GM18517 (cell line): ENCODE measurements around the gene RAB33B.
"Not testable (repeated sequence)": the region's sequence is repeated elsewhere in the genome, so short reads cannot be mapped to it uniquely, and the experiment has no call there.

ENCODE experiments used
- ATAC-seq: cut with Tn5 transposase; IDR thresholded peaks from one replicate; pipeline ENCODE4 v1.9.1; 2021; ENCODE audit warnings: mild to moderate bottlenecking, moderate library complexity; ENCODE audit not compliant: unreplicated experiment

The RAB33B gene

DNA sequence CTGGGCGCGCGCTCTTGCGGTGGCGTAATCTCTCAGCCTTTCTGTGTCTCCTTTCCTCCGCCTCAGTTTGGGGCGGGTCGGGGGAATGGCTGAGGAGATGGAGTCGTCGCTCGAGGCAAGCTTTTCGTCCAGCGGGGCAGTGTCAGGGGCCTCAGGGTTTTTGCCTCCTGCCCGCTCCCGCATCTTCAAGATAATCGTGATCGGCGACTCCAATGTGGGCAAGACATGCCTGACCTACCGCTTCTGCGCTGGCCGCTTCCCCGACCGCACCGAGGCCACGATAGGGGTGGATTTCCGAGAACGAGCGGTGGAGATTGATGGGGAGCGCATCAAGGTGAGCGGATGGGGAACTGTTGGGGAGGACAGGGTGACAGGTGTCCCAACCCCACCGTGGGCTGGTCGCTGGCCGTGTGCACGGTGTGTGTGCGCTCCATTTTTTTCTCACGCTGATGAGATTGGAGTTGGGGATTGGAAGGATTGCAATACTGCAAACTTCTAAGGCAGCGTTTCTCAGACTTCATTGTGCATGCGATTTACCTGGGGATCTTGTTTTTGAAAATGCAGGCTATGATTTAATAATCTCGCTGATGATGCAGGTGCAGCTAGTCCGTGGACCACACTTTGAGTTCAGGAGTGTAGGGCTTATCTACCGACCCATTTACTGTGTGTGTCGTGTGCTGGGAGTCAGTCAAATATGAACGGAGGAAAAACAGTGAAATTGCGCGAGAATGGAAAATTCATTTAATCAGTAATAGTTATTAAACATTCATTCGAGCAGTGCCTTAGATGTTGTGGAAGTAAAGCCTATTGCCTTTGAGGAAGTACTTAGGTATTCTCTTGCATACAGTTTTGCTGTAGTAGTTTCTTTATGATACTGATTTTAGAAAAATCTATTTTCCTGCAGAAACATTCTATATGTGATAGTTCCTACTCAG lies at the start of gene RAB33B:
Gene RAB33B, plus strand, starts transcription at position 11 of the 935 bp plus-strand sequence. Its CDS starts 75 bp downstream, at position 86.
- peak; percentile 5 for ATAC-seq

DNA sequence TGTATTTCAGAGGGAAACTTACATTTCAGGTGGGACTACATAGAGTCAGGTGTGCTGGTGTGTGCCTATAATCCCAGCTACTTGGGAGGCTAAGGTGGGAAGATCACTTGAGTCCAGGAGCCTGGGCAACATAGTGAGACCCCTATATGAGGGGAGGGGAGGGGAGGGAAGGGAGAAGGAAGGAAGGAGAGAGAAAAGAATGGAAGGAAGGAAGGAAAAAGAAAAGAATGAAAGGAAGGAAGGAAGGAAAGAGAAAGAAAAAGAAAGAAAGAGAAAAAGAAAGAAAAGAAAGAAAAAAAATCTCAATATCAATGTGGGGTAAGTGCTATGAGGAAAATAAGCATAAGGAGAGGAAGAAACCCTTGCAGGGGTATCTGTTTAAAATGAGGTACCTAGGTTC lies 43.6 kb upstream of the RAB33B start:
- ATAC-seq, result no peak

DNA sequence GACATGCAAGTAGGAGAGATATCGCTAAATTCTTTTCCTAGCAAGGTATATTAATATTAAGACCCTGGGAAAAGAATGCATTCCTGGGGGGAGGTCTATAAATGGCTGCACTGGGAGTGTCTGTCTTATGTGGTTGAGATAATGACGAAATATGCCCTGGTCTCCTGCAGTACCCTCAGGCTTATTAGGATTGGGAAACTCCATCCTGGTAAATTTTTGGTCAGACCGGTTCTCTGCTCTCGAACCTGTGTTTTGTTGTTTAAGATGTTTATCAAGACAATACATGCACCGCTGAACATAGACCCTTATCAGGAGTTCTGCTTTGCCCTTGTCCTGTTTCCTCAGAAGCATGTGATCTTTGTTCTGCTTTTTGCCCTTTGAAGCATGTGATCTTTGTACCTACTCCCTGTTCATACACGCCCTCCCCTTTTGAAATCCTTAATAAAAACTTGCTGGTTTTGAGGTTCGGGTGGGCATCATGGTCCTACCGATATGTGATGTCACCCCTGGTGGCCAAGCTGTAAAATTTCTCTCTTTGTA lies 39.2 kb upstream of the RAB33B start:
- ATAC-seq, result not testable (repeated sequence)

DNA sequence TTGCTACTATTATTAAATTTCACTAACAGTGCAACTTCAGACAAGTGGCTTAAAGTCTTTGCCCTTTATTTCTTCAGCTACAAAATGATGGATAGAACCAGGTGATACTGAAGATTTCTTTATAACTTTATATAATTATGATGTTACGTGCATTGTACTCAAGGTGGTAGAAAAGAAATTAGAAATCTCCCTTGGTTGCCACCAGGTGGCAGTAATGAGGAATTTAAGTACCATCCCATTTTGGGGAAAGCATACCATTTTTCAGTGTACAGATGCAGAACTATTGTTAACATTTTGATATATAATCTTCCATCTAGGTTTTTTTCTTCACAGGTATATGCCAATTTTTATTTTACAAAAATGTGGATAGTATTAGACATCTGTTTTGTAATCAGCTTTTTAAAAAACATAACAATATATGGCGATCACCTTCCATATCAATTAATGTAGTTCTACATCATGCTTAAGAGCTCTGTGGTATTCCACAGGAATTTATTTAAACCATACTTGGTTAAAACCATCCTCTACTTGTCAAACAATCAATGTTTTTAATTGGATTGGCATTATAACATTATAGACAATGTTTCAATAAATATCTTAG lies 37.7 kb upstream of the RAB33B start:
- ATAC-seq, result no peak

DNA sequence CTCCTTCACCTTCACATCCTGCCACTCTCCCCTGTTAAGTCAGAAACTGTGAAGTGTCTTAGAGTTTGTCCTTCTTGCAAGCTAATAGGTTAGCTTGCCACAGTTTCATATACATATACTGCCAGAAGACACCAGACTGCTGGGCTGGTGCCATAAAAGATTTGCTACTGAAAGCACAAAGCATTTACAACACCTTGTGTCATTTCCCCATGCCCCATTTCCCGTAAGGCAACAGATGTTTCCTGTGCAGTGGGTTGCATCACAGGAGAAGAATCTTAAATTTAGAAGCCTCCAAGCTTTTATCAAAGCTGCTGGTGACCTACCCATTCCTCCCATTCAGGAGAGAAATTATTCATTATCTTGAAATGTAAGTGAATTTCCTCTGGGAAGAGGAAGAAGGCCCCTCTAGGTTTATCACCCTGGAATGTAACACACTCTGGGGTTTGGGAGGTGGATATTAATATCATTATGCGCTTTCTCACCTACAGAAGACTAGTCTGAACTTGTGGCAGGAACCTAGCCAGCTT lies 34.5 kb upstream of the RAB33B start:
- no peak for ATAC-seq

DNA sequence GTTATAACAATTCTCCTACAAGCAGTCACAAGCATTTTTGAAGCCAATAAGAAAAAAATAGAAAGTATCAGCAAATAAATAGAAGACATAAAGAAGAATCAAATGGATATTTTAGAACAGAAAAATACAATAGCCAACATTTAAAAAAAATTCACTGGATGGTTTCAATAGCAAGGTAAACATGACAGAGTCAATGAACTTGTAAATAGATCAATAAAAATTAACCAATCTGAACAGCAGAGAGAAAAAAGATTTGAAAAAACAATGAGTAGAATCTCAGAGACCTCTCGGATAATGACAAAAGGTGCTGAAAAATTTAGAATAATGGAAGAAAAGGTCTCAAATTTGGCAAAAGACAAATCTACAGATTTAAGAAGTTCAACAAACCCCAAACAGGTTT lies 33.3 kb upstream of the RAB33B start:
- no peak for ATAC-seq

DNA sequence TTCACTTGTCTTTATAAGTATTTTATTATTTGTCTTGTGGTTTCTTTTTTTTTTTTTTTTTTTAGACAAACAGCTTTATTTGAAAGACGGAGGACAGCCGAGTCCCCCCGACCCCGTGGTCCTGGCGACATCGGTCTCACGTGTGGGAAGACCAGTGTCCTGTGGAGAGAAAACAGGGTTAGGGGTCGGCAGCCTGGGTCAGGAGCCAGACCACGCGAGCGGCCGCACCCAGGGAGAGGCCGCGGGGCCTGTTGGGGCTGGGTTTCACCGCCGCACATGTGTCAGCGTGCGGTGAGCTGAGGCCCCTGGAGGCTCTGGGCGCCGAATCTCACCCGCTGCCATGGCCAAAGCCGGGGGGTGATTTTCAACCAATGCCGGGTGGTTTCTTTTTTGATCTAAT lies 17.8 kb upstream of the RAB33B start:
- ATAC-seq, result no peak

DNA sequence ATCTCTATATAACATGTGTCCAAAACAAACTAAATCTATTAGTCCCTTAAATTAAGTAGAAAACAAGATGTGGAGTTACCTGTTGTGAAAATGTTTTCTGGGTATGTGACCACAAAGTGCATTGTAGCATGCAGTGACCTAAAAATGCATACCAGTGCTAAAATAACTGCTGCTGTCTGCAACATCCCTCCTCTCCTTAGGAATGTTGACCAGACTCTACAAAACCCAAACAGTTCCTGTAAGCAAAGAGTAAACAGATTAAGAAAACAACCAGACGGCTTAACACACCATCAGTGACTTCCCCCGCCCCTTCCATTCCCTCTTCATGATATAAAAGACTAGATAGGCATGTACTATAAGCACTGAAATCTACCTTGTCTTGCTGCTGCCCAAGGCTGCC lies 15.8 kb upstream of the RAB33B start:
- ATAC-seq, result no peak

DNA sequence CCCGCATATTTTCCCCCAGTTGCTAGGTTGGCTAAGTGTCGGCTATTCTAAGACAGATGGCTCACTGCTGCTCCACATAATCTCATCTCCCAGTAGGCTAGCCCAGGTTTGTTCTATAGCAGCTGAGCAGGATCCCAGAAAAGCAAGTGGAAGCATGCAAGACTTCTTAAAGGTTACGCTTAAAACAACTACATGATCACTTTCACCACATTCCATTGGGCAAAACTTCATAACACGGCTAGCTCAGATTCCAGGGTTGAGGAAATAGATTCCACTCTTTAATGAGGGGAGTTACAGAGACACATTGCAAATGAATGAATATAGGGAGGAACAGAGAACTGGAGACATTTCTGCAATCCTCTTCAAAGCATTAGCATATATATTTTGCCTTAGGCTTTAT lies 12.9 kb upstream of the RAB33B start:
- no peak for ATAC-seq

DNA sequence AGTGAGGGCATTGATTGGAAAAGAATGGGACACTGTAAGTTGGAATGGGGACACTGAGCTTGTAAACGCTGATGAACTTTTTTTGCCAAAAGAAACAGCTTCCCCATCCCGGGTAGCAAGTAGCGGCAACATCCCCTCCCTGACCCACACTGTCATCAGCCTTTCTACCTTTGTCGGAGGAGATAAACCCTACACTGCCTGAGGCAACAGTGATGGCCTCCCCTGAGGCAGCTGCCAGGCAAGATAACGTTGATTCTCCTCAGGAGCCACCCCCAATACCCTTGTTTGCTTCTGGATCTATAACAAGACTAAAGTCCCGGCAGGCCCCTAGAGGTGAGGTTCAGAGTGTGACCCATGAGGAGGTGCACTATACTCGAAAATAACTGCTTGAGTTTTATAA lies 10.3 kb upstream of the RAB33B start:
- no peak for ATAC-seq

DNA sequence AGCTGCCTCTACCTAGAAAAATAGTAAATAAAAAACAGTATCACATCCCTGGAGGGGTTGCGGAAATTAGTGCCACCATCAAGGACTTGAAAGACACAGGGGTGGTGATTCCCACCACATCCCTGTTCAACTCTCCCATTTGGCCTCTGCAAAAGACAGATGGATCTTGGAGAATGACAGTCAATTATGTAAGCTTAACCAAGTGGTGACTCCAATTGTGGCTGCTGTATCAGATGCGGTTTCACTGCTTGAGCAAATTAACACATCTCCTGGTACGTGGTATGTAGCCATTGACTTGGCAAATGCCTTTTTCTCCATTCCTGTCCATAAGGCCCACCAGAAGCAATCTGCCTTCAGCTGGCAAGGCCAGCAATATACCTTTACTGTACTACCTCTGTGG lies 9.0 kb upstream of the RAB33B start:
- not testable (repeated sequence) for ATAC-seq

DNA sequence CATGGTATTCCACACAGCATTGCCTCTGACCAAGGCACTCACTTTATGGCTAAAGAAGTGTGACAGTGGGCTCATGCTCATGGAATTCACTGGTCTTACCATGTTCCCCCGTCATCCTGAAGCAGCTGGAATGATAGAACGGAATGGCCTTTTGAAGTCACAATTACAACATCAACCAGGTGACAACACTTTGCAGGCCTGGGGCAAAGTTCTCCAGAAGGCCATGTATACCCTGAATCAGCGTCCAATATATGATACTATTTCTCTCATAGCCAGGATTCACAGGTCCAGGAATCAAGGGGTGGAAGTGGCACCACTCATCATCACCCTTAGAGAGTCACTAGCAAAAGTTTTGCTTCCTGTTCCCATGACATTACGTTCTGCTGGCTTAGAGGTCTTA lies 6.8 kb upstream of the RAB33B start:
- ATAC-seq, result not testable (repeated sequence)

DNA sequence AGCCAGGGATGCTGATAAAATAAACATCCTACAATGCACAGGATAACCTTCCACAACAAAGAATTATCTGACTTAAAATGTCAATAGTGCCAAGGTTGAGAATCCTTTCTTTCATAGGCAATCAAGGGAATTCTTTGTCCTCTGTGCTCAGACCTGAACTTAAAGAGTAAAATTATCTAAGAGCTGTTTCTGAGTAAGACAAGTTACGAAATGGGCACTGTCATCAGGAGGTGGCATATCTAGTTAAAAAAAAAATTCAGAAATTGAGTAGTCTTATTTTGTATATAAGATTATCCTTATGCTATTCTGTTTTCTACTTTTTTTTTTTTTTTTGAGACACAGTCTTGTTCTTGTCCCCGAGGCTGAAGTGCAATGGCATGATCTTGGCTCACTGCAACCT lies 3.3 kb upstream of the RAB33B start:
- ATAC-seq, result no peak

DNA sequence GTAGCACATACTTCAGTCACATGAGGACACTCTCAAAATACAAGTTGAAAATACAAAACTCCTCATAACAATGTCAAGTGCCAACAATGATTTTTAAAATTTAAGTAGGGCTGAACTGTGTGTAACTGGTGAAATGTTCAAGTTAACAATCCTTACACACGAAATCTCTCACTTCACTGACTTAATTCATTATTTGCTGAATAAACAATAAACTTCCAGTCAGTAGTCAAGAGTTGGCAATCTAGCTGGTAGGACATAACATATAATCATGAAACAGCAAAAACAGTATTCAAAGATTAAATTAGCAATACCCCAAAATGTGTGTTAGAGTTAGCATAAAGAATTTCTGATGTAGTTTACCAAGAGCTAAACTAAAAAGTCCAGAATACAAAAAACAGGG lies 1.9 kb upstream of the RAB33B start:
- ATAC-seq, result no peak

DNA sequence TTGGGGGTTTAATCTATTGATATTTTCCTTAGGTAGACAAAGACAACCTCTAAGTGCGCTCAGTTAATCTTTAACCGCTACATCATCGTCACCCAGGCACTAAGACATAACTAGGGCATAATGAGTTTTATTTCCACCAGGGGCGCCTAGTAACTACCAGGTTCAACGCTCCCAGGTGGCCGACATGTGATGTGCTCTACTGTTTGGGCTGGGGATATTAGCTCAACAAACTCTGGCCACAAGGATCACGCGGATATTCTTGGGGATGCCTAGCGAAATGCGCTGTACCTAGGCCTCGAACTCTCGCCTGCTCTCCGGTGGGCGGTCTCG lies 915 bp upstream of the RAB33B start:
- ATAC-seq, result peak; percentile 55

DNA sequence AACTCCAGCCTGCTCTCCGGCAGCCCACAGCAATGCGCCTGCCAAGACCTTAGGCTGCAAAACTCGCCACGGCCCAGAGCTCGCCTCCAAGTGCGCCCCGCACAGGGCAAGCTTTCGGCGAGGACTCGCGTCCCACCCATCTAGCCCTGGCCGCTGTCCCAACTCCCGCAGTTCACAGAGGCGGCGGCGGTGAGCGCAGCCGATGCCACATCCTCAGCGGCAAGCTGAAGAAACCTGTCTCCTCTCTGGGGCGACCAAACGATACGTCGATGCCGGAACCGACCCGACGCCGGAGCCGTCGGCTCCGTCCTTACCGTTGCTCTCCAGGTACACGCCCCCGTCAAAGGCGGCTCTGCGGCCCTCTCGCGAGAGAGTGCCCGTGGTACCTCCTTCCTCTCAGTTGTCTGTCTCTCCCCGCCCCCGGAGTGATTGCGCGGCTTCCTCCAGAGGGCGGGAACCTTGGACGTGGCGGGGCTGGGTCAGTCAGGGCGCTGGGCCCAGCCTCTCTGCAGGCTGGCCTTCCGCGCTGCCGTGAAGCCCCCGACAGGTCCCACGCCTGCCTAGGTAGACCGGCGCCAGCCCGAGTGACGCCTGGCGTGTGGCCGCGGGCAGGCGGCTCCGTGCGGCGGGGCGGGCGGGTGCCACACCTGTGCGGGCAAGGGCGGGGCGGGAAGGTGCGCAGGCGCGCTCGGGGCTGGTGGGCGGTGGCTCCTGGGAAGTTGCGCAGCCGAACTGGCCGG lies 380 bp upstream of the RAB33B start:
- ATAC-seq, result peak; percentile 87

DNA sequence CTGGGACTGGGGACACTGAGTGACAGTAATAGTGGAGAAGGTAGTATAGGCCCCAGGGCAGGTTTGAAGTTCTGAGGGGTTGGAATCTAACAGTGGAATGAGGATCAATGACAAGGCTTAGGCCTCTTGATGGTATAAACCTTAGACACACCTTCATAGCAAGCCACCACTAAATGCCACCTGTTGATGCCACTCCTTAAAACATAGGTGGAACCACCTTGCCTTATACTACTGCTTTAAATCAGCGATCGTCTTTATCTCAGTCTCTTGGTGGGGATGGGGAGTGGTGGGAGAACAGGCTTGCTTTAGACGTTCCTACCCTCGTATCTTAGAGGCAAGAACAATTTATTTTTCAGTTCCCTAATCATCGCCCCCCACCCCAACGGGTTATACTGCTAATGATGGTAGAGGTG lies 1.2 kb downstream of the RAB33B start:
- no peak for ATAC-seq

DNA sequence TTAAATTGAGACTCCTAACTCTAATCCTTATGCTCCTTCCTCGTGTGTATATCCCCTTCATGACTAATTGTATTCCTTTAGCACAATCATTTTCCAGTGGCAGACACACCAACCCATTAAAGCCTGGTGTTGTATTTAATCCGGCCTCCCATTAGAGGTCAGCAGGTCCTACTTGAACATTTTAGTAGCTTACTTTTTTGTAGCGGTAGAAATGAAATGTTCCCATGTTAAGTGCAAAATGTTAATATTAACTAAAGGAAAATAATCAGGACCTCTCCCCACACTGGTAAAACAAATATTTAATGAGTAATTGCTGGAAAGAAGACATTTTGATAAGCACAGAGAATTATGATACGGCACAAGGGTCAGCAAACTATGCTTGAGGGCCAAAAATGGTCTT lies 3.4 kb downstream of the RAB33B start:
- ATAC-seq, result no peak

DNA sequence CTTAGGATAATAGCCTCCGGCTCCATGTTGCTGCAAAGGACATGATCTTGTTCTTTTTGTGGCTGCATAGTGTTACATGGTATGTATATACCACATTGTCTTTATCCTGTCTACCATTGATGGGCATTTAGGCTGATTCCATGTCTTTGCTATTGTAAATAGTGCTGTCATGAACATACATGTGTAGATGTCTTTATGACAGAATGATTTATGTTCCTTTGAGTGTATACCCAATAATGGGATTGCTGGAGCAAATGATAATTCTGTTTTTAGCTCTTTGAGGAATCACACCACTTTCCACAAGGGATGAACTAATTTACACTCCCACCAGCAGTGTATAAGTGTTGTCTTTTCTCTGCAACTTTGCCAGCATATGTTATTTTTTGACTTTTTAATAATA lies 4.6 kb downstream of the RAB33B start:
- ATAC-seq, result no peak

DNA sequence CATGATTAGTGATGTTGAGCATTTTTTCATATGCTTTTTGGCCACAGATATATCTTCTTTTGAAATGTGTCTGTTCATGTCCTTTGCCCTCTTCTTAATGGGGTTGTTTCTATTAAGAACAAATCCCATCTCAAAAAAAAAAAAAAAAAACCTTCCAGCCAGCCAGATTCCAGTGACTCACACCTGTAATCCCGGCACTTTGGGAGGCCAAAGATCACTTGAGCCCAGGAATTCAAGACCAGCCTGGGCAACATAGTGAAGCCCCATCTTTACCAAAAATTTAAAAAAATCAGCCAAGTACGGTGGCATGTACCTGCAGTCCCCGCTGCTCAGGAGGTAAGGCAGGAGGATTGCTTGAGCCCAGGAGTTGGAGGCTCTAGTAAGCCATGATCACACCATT lies 5.1 kb downstream of the RAB33B start:
- ATAC-seq, result no peak

DNA sequence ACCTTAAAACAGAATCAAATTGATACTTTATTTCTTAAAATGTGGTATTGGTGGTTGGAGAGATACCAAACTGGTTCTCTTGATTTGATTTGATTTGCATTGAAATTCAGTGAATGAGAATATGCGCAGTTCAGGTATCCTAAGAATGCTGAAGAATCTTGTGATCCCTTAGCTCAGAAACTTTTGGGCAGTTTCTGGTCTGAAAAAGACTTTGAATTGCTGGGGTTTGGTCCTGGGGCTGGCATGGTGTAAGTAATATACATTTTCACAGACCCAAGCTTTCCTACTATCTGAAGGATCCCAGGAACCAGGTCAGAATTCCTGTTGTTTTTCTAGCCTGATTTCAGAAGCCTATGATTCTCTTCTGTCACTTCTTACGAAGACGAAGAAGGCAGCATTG lies 6.6 kb downstream of the RAB33B start:
- no peak for ATAC-seq
